ENCODE data around the gene FBXL17.

Gene FBXL17

GRCh38 chr5:107900721-107901120 is 481.2 kb downstream of the FBXL17 start:
- no peak for DNase-seq (ENCODE audit: low read depth)

- peak; percentile 32 for DNase-seq (ENCODE audit: low read depth)
Measured at GRCh38 chr5:107894361-107894760, 487.5 kb downstream of the FBXL17 start.

DNA sequence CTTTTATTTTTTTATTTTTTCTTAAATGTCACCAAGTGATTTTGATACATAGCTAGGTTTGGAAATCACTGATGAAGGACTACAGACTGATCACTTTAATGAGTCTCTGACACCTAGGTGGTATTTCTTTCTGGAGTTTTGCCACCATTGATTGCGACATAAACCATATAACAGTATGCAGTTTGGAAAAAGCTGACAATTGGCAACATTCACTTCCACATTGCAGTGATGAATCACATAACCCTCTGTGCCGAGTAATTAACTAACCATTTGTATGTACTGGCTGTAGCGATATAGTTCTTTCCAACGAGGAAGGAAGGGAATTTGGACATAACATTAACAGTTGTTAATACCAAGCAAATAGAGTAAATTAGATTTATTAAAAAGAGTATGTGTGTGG is 488.3 kb downstream of the FBXL17 start:
- peak; percentile 78 for DNase-seq (ENCODE audit: low read depth)

GRCh38 chr5:107889387-107889786 is 492.5 kb downstream of the FBXL17 start:
- peak; percentile 17 for DNase-seq (ENCODE audit: low read depth)

DNA sequence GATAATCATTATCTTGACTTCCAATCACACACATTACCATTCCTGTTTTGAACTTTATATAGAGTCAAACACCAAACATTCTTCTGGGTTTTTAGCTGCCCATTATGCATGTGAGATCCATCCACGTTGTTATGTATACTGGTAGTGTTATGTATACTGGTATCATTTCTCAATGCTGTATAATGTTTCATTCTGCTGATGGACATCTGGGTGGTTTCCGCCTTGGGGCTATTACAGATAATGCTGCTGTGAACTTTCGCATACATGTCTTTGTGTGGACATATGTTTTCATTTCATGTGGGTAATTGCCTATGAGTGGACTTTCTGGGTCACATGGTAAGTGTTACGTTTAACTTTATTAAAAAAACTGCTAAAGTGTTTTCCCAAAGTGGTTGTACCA is 493.4 kb downstream of the FBXL17 start:
- DNase-seq (ENCODE audit: low read depth), result no peak

GRCh38 chr5:107887166-107887943 is 494.5 kb downstream of the FBXL17 start:
- no peak for DNase-seq (ENCODE audit: low read depth)

GRCh38 chr5:107885601-107886000 is 496.3 kb downstream of the FBXL17 start:
- no peak for DNase-seq (ENCODE audit: low read depth)

GRCh38 chr5:107884871-107885270 is 497.0 kb downstream of the FBXL17 start:
- DNase-seq (ENCODE audit: low read depth), result no peak

- no peak for DNase-seq (ENCODE audit: low read depth)
Measured at GRCh38 chr5:107878661-107879060, 503.2 kb downstream of the FBXL17 start.

DNA sequence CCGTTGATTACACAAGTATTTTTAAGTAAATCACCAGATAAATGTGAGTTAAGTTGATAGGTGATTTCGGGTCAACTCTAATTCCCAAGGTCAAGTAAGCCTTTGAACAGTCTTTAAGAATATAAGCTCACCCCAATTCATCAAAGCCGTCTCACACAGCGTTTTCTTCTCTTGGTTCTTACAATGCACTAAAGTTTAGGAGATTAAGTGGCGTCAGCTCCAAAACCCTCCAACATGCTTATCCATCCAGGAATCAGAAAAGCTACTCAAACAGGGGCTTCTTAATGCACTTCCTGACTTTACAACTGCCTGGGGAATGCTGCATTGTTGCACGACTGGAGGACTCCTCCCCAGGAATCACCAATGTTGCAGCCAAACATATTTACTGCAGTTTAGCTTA is 505.0 kb downstream of the FBXL17 start:
- no peak for DNase-seq (ENCODE audit: low read depth)

- no peak for DNase-seq (ENCODE audit: low read depth)
Measured at GRCh38 chr5:107876261-107876660, 505.6 kb downstream of the FBXL17 start.

GRCh38 chr5:107875833-107876232 is 506.1 kb downstream of the FBXL17 start:
- peak; percentile 65 for DNase-seq (ENCODE audit: low read depth)

- no peak for DNase-seq (ENCODE audit: low read depth)
Measured at GRCh38 chr5:107874795-107875194, 507.1 kb downstream of the FBXL17 start.

GRCh38 chr5:107873877-107874276 is 508.0 kb downstream of the FBXL17 start:
- DNase-seq (ENCODE audit: low read depth), result no peak

DNA sequence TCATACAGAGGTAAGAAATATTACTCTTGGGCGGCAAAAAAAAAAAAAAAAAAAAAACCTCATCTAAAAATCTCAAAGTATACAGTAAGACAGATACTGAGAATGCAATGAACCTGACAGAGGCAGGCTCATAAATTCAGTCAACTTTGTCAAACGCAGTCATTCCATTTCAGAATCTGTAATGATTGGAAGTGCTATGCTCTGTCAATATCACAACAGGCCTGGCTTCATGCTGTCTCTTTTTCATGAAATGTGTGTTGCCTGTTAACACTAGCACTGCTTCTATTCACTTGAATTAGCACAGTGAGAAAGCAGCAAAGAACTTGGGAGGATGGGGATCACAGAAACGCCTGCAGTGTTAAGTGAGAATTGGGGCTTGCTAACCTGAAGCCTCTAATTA is 510.9 kb downstream of the FBXL17 start:
- no peak for DNase-seq (ENCODE audit: low read depth)

GRCh38 chr5:107869438-107870115 is 512.3 kb downstream of the FBXL17 start:
- peak; percentile 86 for DNase-seq (ENCODE audit: low read depth)

- DNase-seq (ENCODE audit: low read depth), result no peak
Measured at GRCh38 chr5:107868650-107869409, 513.1 kb downstream of the FBXL17 start.

GRCh38 chr5:107867266-107867665 is 514.6 kb downstream of the FBXL17 start:
- DNase-seq (ENCODE audit: low read depth), result no peak

DNA sequence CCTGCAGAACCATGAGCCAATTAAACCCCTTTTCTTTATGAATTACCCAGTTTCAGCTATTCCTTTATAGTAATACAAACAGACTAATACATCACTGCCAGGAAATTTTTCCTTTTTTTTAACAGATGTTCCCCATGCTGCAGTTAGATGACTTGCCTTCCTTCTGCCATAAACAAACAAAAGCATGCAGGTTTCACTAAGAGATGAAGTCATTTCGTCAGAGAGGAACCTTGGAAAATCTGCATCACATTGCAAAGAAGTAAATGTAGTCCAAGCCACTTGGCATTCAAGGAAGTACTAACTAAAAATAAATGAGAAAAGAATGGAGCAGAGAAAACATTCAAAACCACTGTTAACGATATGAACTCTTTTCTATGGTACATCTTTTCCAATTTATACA is 517.1 kb downstream of the FBXL17 start:
- peak; percentile 51 for DNase-seq (ENCODE audit: low read depth)

DNA sequence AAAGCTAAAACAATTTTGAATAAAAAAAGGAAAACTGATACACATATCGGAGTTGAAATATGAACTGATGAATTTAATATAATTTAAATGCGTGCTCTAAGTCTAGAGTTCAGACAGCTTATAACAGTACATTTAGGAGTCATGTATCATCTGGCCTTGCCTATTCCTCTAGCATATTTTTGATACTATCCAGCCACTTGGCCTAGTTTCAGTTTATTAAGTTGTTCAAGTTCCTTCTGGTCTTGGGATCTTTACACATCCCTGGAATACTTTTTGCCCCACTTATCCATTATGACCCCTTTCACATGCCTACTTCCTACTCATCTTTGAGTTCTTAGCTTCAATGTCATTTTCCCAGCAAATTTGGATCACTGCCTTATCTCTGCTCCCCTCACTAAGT is 518.8 kb downstream of the FBXL17 start:
- DNase-seq (ENCODE audit: low read depth), result no peak

DNA sequence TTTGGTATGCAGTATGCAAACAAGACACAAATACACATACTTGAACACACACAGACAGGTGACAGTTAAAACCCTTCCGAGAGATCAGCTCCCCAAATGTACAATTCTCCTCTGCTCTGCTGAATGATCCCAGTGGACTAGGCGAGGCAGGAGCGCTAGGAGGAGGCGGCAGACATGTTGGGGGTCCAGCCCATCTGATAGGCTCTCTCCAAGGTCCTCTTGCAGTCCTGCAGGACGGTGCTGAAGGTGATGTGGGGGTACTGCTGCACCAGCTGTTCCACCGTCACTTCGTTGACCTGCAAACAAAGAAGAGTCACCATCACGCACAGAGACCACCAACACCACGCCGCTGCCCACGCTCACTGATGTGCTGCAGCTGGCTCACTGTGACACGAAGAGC is 520.3 kb downstream of the FBXL17 start:
- no peak for DNase-seq (ENCODE audit: low read depth)

- DNase-seq (ENCODE audit: low read depth), result no peak
Measured at GRCh38 chr5:107860044-107860443, 521.9 kb downstream of the FBXL17 start.

DNA sequence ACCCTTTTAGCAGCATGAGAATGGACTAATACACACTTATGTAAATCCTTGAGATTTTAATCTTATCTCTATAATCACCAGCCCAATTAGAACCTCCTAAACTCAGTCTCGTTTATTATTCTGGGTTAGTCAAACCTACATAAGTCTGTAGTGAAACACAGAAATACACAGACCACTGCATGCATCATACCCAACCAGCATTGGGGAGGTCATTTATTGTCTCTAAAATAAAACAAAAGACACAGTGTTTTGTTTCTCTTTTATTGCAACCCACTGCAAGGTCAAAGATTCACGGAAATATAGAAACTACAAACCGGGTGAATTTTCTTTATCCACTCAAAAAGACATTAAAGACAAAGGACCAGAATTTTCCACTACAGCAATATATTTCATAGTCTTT is 523.1 kb downstream of the FBXL17 start:
- DNase-seq (ENCODE audit: low read depth), result no peak
